Measurements from ENCODE around the gene IL17RC.

- TF ChIP-seq CTCF (conservative IDR thresholded peaks at IDR 0.05 in 1 of 2, IDR thresholded peaks at IDR 0.05 in 1 of 2; ENCODE audit: extremely low read depth in 1 of 2, insufficient read depth in 1 of 2, low read depth in 1 of 2, low read length in 2 of 2) (no peak), EZH2 (IDR thresholded peaks at IDR 0.05; ENCODE audit: borderline replicate concordance, low read length) (no peak)
Measured at GRCh38 chr3:9903238-9903624, 13.7 kb upstream of the IL17RC start.
